Gastrocnemius medialis (tissue), 4 donors: ENCODE results near the gene ZNF579. TPM values are rescaled to one million over a fixed set of nuclear protein-coding genes. Genes with fewer than 3 reads are reported as not detected.

ENCODE experiments used
- ATAC-seq, 2 donors: fragments of 150-250 bp; one replicate each; pipeline ENCODE4 v1.9.1; 2016
- DNase-seq, 2 donors: peaks; one replicate each; pipeline ENCODE4 v3.0.0-alpha.2; 2019
- H3K27ac ChIP-seq, 4 donors: fragments of 200-600 bp; sonication (generic); 1 replicate in 1 of 4; 2 replicates in 3 of 4; pipeline ENCODE4 v1.5.1; 2016 to 2018; ENCODE audit warnings: mild to moderate bottlenecking in 2 of 4, moderate library complexity in 1 of 4
- H3K27me3 ChIP-seq, 3 donors: fragments of 200-600 bp; sonication (generic) in 2 of 3; 1 replicate in 1 of 3; 2 replicates in 2 of 3; pipeline versions ENCODE4 v1.5.1 to v1.6.0; 2016 to 2019; ENCODE audit warnings: mild to moderate bottlenecking in 1 of 3, moderate library complexity in 1 of 3
- H3K36me3 ChIP-seq, 2 donors: fragments of 200-600 bp; sonication (generic) in 1 of 2; one replicate each; pipeline ENCODE4 v1.5.1; 2017 to 2018
- H3K4me1 ChIP-seq, 2 donors: fragments of 200-600 bp; sonication (generic) in 1 of 2; one replicate each; pipeline ENCODE4 v1.5.1; 2016 to 2017; ENCODE audit warnings: mild to moderate bottlenecking in 2 of 2
- H3K4me3 ChIP-seq, 4 donors: fragments of 200-600 bp; sonication (generic) in 3 of 4; 1 replicate in 1 of 4; 2 replicates in 3 of 4; pipeline ENCODE4 v1.5.1; 2016 to 2019; ENCODE audit warnings: mild to moderate bottlenecking in 2 of 4
- H3K9me3 ChIP-seq, 3 donors: fragments of 200-600 bp; sonication (generic) in 2 of 3; 1 replicate in 1 of 3; 2 replicates in 2 of 3; pipeline ENCODE4 v1.5.1; 2016 to 2019
- POLR2A ChIP-seq, 2 donors: fragments of 450-650 bp; IDR thresholded peaks; one replicate each; pipeline ENCODE4 v1.6.1; 2017; ENCODE audit warnings: antibody characterized with exemption in 2 of 2, mild to moderate bottlenecking in 2 of 2, moderate library complexity in 2 of 2
- in situ Hi-C, 4 donors: fragments of 200-750 bp; cut with MboI; loops; one replicate each; pipeline versions ENCODE4 v1.15.0 to v1.8.0; 2017; ENCODE audit warnings: low sequenced_read_pairs in 4 of 4
- intact Hi-C: fragments of 100-400 bp; cut with DNase I; formaldehyde crosslinking; loops from one replicate; pipeline ENCODE4 v1.15.1; 2023; ENCODE audit warnings: low total_unique reads
- total RNA-seq, 4 donors: library from RNA; depleted of rRNA; stranded (reverse); fragments of >200 nt; gene quantifications; one replicate each; pipeline versions ENCODE4 v1.1.0 to v1.2.3, GENCODE V29; 2016
- TF ChIP-seq, protein P1 (sequence below), 5 experiments: fragments of 450-650 bp in 3 of 5; fragments of 200-600 bp in 2 of 5; sonication (generic) in 2 of 5; IDR thresholded peaks in 4 of 5; conservative IDR thresholded peaks in 1 of 5; 1 replicate in 4 of 5; 2 replicates in 1 of 5; pipeline ENCODE4 v1.5.1; 2016 to 2019; ENCODE audit warnings: antibody characterized with exemption in 5 of 5, mild to moderate bottlenecking in 3 of 5, moderate library complexity in 3 of 5

Gene ZNF579
- total RNA-seq, 4 donors from 2014 or later, result 15.0 to 19.3 (median 16.8) TPM

DNA sequence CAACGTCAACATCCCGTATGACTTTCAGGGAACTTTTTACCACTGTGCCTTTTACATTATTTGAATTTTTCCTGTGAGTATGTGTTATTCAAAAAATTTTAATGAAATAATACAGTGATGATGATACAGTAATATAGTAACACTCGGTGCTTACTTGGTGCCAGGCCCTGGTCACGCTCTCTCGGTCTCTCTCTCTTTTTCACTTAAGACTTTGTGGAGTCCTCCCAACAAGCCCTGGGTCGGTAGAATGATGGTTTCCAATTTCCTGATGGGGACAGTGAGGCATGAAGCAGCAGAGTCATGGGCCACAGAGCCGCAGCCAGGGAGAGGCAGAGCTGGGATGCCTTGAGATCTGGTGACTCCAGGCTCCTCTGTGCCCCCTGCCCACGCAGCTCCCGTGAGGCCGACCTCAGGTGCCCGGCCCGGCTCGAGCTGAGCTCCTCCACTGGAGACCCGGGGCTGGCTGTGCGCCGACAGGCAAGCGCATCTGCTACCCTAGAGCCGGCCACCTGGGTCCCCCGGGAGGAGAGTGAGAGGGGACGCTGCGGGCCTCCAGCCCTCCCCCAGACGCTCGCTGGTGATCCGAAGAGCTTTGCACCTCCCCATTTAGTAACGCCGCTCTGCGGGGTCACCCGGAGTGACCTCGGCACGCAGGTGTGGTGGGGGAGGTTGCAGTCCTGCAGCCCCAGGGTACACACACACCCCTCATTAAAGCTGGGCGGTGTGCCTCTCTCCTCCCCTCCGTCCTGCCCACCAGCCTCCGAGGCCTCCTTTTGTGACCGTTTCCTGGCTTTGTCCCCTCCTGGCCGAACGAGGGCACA, 30.9 kb downstream of the ZNF579 start:
- TF ChIP-seq, protein P1, sequence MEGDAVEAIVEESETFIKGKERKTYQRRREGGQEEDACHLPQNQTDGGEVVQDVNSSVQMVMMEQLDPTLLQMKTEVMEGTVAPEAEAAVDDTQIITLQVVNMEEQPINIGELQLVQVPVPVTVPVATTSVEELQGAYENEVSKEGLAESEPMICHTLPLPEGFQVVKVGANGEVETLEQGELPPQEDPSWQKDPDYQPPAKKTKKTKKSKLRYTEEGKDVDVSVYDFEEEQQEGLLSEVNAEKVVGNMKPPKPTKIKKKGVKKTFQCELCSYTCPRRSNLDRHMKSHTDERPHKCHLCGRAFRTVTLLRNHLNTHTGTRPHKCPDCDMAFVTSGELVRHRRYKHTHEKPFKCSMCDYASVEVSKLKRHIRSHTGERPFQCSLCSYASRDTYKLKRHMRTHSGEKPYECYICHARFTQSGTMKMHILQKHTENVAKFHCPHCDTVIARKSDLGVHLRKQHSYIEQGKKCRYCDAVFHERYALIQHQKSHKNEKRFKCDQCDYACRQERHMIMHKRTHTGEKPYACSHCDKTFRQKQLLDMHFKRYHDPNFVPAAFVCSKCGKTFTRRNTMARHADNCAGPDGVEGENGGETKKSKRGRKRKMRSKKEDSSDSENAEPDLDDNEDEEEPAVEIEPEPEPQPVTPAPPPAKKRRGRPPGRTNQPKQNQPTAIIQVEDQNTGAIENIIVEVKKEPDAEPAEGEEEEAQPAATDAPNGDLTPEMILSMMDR (IDR thresholded peaks at IDR 0.05 in 4 of 5, conservative IDR thresholded peaks at IDR 0.05 in 1 of 5), result peak in 1 of 5 experiments; percentile 15
- TF ChIP-seq POLR2A (IDR thresholded peaks at IDR 0.05), result peak; percentile 20 to 21
- in situ Hi-C loops, result loop anchor here in 1 of 4 donors (5.0 kb wide), 1 partner anchor 48 kb away; the partner anchor contains the start of gene FIZ1

DNA sequence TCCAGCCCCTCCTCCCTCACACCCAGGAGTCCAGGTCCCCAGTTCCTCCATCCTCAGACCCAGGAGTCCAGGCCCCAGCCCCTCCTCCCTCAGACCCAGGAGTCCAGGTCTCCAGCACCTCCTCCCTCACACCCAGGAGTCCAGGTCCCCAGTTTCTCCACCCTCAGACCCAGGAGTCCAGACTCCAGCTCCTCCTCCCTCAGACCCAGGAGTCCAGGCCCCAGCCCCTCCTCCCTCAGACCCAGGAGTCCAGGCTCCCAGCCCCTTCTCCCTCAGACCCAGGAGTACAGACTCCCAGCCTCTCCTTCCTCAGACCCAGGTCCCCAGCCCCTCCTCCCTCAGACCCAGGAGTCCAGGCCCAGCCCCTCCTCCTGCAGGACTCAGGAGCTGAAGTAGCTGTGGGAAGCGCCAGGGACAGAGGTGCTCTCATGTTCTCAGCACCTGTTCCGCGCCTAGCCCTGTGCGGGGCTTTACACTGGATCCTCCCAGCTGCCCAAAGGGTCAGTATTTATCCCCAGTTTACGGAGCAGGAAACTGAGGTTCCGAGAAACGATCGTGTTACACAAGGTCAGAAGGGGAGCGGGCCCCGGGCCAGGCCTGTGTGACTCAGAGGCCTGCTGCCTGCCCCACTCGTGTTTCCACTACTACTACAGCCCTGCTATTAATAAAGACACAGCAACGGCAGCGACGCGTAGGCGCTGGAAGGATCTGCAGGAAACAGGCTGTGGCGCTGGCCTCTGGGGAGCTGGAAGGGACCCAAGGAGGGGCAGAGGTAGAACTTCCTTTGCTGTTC, 33.6 kb downstream of the ZNF579 start:
- Histone ChIP-seq H3K27ac (peak overlapping the region; percentile 90 to 98 (median 94)), H3K27me3 (no peaks in the 10 kb centered on the region), H3K9me3 (no peaks in the 10 kb centered on the region), H3K4me3 (peak overlapping the region in 3 of 4 donors; percentile 3 to 17 (median 11)), H3K36me3 (no peaks in the 10 kb centered on the region), H3K4me1 (peaks cover 51 to 57% of the 10 kb centered on the region in 2 donors)
- TF ChIP-seq, protein P1 (IDR thresholded peaks at IDR 0.05 in 4 of 5, conservative IDR thresholded peaks at IDR 0.05 in 1 of 5), result no peak
- peak; percentile 74 to 78 for TF ChIP-seq POLR2A (IDR thresholded peaks at IDR 0.05)
- in situ Hi-C loops, result loop anchor here in 1 of 4 donors (5.0 kb wide), 1 partner anchor 50 kb away; the partner anchor contains the start of gene FIZ1
- ATAC-seq (peak; percentile 68 to 69), DNase-seq (peak; percentile 80 to 94)
- intact Hi-C loops, result loop anchor here (2.0 kb wide), 1 partner anchor 58 kb away; the partner anchor contains the start of gene ZNF865

More for the DNA sequence above, 30.9 kb downstream of the ZNF579 start:
- Histone ChIP-seq H3K27me3 (no peaks in the 10 kb centered on the region), H3K27ac (peak overlapping the region; percentile 90 to 98 (median 94)), H3K4me3 (peak overlapping the region; percentile 31 to 52 (median 42)), H3K4me1 (peaks cover 70 to 74% of the 10 kb centered on the region in 2 donors), H3K9me3 (no peaks in the 10 kb centered on the region), H3K36me3 (no peaks in the 10 kb centered on the region)
- intact Hi-C loops, result no loop called here
- DNase-seq, result peak; percentile 88 to 89
- ATAC-seq, result peak; percentile 67 to 72

DNA sequence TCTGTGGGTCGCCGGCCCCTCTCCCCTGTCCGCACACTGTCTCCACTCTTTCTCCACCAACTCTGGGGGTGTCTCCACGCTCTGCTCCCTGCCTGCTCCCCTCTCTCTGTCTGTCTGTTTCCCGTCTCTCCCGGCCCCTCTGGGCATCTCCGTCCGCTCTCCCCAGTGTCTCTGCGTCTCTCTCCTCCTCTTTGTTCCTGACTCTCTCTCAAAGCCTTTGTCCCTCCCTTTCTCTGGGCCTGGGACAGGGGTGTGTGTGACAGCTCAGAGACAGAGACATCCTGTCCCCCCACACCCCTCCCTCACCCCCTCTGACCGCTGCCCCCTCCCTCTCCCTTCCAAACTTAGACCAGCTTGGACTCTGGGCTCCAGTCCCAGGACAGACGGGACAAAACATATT, 34.6 kb downstream of the ZNF579 start:
- in situ Hi-C loops (loop anchor here in 1 of 4 donors (5.0 kb wide), 1 partner anchor 51 kb away; the partner anchor contains the start of gene FIZ1), intact Hi-C loops (loop anchor here (2.0 kb wide), 1 partner anchor 59 kb away; the partner anchor contains the start of gene ZNF865)
- peak; percentile 78 to 84 for DNase-seq
- TF ChIP-seq, protein P1 (IDR thresholded peaks at IDR 0.05 in 4 of 5, conservative IDR thresholded peaks at IDR 0.05 in 1 of 5), result no peak
- TF ChIP-seq POLR2A (IDR thresholded peaks at IDR 0.05), result peak; percentile 44 to 69
- peaks cover 51 to 57% of the 10 kb centered on the region in 2 donors for H3K4me1 ChIP-seq
- no peaks in the 10 kb centered on the region for H3K27me3 ChIP-seq
- peak overlapping the region; percentile 90 to 98 (median 94) for H3K27ac ChIP-seq
- H3K9me3 ChIP-seq, result no peaks in the 10 kb centered on the region
- H3K36me3 ChIP-seq, result no peaks in the 10 kb centered on the region
- H3K4me3 ChIP-seq, result peak overlapping the region in 3 of 4 donors; percentile 4 to 17 (median 7)
- ATAC-seq, result peak; percentile 49 to 54

DNA sequence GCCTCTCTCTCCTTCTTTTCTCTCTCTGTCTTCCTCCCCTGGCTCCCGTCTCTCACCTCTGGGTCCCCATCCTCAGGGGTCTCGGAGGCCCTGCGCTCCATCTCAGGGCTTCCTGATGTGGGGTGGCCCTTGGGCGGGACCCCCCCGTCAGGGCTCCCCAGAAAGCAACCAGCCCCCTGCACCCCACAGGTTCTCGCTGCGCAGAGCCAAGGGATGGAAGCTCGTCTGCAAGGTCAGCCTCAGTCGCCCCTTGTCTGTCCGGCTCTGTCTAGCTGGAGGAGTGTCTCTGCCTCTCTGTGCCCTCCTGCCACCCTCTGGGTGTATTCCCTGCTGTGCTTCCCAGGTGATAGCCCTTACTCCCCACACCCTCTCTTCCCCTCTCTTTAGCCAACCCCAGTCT, 35.2 kb downstream of the ZNF579 start, which contains the start of gene SBK3:
TSS of gene SBK3 (minus strand) at position 101 of the 400 bp plus-strand sequence. CDS start at position 101, 0 bp downstream.
- Histone ChIP-seq H3K27ac (peak within 1 kb of the TSS; percentile 90 to 98 (median 94)), H3K9me3 (no peaks in the 10 kb centered on the region), H3K27me3 (no peaks in the 10 kb centered on the region), H3K4me3 (peak within 1 kb of the TSS in 3 of 4 donors; percentile 4 to 17 (median 7)), H3K36me3 (no peaks in the 10 kb centered on the region), H3K4me1 (peaks cover 51 to 61% of the 10 kb centered on the region in 2 donors)
- in situ Hi-C loops (loop anchor here in 1 of 4 donors (5.0 kb wide), 1 partner anchor 52 kb away; the partner anchor contains the start of gene FIZ1), intact Hi-C loops (no loop called here)
- ATAC-seq (no peak), DNase-seq (no peak)
- TF ChIP-seq POLR2A (IDR thresholded peaks at IDR 0.05), result no peak
- TF ChIP-seq, protein P1 (IDR thresholded peaks at IDR 0.05 in 4 of 5, conservative IDR thresholded peaks at IDR 0.05 in 1 of 5), result no peak
